SW 1271 (cell line): ENCODE data around the gene MFAP5.

ENCODE experiments used
- DNase-seq, 2 experiments: peaks; one replicate each; lab custom pipeline; 2025; lab: John Stamatoyannopoulos, UW

Gene MFAP5, protein sequence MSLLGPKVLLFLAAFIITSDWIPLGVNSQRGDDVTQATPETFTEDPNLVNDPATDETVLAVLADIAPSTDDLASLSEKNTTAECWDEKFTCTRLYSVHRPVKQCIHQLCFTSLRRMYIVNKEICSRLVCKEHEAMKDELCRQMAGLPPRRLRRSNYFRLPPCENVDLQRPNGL

DNA sequence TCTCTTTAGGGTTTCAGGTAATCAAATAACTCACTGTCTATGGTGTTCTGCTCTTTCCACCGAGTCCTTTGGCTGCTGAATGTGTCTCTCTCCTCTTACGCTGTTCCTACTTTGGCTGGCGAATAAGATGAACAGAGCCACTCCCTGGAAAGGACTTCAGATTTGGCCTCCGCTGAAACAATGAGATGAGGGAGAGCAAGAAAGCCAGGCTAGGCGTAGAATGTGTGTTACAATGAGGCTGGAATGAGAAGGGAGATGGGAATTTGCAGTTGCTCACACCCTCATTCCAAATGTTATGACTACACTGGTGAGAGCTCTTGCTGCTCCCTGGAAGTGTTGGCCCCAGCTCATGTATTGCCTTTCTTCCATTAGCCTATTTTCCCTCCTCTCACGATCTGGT, at the start of gene MFAP5:
MFAP5 (minus strand) TSS at position 234 of the 400 bp plus-strand sequence. CDS start 722 bp downstream, outside the sequence.
- no peak for DNase-seq

- no peak for DNase-seq
Observed at GRCh38 chr12:8709124-8709830, 46.7 kb upstream of the MFAP5 start.

DNA sequence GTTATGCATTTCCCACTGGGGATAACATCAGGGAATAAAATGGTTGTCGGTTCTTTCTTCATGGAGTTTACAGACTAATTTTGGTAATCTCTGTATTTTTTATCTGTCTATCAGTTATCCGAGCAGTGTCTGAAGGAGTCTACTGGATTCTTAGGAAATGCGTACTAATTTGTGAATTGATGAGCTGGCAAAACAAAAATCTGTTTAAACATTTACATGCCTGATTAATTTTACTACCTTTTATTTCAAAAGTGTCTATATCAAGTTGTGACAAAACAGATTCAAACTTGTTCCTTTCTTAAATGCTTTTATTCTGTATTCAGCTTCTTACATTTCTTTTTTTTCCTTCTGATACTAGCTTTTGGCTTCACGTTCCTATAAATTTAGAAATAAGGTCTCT, 39.5 kb upstream of the MFAP5 start:
- no peak for DNase-seq

GRCh38 chr12:8701046-8701660, 38.5 kb upstream of the MFAP5 start:
- DNase-seq = no peak

GRCh38 chr12:8699714-8700113, 37.1 kb upstream of the MFAP5 start:
- DNase-seq = no peak

DNA sequence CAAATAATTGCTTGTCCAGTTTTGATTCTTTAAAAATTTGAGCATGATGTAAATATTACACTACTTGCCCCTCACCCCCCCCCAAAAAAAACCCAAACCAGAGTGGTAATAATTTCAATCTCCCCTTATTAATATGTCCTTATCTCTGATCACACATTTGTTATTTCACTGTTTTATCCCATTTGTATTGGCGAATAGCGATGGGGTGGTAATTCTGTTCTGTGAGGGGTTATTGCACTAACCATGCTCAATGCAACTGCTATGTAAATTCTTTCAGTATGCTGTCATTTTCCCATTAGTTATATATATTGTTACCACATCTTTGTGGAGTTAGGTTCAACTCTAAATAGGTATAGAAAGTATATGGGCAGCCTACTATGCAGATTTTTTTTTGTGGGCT, 36.3 kb upstream of the MFAP5 start:
- DNase-seq = no peak

DNA sequence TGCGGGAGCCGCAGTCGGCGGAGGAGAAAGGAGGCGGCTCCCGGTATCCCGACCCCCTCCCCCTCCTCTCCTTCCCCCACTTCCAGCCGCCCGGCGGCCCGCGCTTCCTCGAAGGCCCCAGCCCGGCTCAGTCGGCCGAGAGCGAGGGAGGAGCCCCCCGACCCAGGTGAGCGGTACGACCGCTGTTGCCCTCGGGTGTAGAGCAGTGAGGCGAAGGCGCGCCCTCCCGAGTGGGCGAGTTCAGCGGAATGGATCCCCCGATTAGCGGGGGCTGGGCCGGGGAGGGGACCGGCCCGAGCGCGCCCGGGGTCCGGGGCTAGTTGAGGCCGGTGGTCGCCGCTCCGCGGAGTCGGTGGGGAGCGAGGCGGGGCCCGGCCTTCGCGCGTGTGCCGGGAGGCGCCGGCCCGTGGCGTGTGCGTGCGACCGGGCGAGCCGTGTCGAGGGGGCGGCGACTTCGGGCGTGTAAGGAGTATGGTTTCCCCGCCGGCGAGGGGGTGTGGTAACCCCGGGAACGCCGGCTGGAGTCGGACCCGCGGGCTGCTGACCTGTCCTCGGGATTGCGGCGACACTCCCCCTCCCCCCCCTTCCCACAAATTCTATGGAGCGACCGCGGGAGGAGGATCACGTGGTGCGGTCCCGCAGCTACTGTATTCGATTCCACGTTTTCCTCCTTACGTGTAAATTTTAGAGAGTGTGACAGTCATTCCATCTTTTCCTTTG, 35.7 kb upstream of the MFAP5 start:
- peak in 1 of 2 experiments; percentile 49 for DNase-seq

DNA sequence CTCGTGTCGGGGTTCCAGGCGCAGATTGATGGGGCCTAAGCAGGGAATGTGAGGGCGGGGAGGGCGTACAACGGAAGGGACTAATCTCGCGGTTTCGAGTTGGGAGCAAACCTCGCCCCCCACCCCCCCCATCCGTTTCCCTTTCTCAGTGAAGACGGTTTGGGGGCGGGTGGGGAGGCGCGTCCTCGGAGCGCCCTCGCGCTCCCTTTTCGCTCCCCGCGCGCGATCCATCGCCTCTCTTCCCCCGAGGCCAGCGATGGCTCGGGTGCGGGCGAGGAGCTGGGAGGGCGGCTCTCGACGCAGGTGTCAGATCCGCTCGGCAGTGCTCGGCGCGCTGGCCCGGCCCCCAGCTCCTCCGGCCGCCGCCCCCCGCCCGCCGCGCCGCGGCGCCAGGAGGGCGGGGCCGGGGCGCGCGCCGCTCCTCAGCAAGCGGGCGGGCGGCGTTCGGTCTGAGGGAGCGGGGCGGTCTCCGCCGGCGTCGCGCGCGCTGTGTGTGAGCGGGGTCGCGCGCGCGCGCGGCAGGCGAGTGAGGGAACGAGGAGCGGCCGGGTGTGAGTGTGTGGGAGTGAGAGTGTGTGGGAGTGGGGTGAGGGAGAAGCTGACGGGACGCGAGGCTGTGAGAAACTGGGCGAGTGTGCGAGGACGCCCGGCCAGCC, 35.0 kb upstream of the MFAP5 start, which contains the start of gene RIMKLB:
RIMKLB (plus strand) TSS at position 516 of the 656 bp plus-strand sequence. CDS start 15,876 bp downstream, outside the sequence.
- peak; percentile 78 to 87 for DNase-seq

DNA sequence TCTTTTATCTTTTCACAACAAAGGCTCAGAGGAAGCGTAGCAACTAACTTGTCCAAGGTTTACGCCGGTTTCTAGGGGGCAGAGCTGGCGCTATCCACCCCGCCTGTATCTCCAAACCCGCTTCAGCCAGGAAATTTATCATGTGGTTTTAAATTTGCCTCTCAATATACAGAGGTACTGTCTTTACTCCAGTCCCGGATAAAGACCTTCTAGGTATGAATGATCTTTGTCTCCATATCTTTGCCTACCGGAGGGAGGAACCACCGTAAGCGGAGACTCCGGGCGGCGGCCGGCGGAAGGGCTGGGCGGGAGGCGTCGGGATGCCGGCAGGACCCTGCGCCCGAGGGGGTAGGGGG, 34.5 kb upstream of the MFAP5 start:
- DNase-seq = peak in 1 of 2 experiments; percentile 73

GRCh38 chr12:8696442-8697090, 33.9 kb upstream of the MFAP5 start:
- no peak for DNase-seq

- DNase-seq = no peak
Observed at GRCh38 chr12:8695116-8695515, 32.5 kb upstream of the MFAP5 start.

- no peak for DNase-seq
Observed at GRCh38 chr12:8692573-8692972, 29.9 kb upstream of the MFAP5 start.

- no peak for DNase-seq
Observed at GRCh38 chr12:8689681-8690080, 27.1 kb upstream of the MFAP5 start.

DNA sequence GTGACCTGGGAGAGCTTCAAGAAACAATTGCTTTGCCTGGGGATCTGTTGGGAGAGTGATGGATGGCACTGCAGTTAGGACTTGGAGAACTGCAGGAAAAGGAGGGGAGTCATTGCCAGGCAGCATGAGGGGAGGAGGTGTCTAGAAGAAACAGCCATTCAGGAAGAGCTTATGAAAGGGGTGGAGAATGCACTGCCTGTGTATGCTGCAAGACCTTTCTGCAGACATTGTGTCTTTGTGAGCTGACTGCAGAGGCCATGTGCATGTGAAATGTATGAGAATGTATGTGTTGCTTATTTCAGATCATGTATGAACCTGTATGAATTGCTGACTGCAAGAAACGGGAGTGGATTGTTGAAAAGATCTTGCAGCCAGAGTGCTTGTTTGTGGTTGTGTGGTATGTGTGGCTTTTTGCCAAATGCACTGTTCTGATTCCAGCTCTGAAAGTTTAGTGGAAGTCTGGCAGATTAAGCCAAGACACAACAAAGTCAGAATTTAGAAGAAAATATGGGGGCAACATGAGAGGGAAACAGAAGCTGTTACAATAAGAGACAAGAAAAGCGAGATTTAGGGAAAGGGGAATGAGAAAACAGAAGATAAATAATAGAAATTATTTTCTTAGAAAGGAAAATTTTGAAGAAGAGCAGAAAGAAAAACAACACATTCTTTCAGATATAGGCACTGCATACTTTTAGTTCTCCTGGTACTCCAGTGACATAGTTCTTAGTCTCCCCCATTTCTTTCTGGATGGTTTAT, 25.4 kb upstream of the MFAP5 start:
- peak in 1 of 2 experiments; percentile 69 for DNase-seq

- no peak for DNase-seq
Observed at GRCh38 chr12:8685051-8685450, 22.4 kb upstream of the MFAP5 start.

DNA sequence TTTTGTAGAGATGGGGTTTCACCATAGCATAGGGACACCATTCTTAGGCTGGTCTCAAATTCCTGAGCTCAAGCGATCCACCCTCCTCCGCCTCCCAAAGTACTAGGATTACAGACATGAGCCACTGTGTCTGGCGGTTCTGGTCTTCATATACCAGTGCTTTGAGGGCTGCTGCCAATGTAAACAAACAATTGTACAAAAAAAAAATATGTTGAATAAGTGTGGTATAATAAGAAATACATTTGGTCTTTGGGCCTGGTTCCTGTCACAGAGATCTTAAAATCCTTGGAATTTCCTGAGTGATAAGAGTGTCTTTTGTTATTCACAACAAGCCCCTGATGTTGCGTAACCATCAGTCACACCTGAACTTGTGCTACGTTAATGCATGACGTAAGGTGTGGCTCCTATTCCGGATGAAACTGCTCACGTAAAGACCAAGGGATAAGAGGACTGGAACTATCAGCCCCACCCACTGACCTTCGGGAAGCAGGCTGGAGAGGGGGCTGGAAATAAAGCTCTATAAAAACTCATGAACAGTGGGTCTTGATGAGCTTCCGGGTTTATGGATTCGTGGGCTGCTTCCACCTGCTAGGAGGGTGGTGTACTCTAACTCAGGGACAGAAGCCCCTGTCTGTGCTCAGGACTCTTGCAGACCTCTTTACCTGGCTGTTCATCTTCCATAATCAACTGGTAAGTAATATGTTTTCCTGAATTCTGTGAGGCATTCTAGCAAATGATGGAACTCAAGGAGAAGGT, 18.7 kb upstream of the MFAP5 start:
- DNase-seq = no peak

- DNase-seq = no peak
Observed at GRCh38 chr12:8680533-8680932, 17.9 kb upstream of the MFAP5 start.

DNA sequence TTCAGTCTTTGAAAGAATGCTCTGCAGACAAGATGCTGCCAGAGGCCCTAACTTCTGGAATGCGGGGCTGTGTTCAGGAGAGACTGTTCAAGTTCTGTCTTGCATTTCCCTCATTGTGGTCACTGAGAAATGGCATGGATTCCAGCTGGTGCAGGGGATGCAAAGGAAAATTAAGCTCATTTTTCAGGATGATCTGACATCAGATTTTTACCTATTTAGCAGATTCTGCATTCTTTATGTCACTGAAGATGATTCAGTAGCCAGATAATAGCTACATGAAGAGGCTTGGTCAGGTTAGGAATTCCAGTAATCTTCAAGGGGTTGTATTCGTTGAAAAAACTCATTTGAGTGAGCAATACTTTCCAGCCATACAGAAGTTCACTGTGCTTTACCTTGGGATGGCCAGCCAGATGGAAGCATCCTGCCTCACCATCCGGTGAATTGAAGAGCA, 16.1 kb upstream of the MFAP5 start:
- DNase-seq = no peak

- DNase-seq = no peak
Observed at GRCh38 chr12:8677362-8677761, 14.7 kb upstream of the MFAP5 start.

DNA sequence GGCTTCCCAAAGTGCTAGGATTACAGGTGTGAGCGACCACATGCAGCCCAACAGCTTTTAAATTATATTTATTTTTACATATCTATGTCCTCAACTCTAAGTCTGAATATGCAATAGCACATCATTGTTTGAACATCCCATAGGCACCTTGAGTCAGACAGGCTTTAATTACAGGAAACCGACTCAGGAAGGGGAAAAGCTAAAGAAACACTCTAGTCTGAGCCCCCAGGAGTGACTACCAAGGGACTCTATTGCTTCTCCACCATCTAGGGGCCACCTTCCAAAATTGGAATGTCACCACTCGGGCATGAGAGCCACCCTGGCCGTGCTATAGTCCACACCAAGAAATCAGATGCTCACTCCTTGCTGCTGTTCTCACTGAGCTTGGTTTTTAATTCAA, 14.0 kb upstream of the MFAP5 start:
- no peak for DNase-seq
